T follicular helper cell (primary cell): Measurements from ENCODE around the gene CD63.

Experiments used
- DNase-seq: peaks from one replicate; pipeline ENCODE4 v3.0.0-alpha.2; 2020; ENCODE audit warnings: low read depth

The CD63 gene

GRCh38 chr12:55704824-55705718 is 23.7 kb downstream of the CD63 start:
- no peak for DNase-seq

GRCh38 chr12:55703901-55704761 is 24.7 kb downstream of the CD63 start:
- no peak for DNase-seq

GRCh38 chr12:55703288-55703687 is 25.5 kb downstream of the CD63 start:
- no peak for DNase-seq

GRCh38 chr12:55702861-55703260 is 25.9 kb downstream of the CD63 start:
- no peak for DNase-seq

GRCh38 chr12:55700255-55701018 is 28.4 kb downstream of the CD63 start:
- DNase-seq = no peak

GRCh38 chr12:55699471-55700055 is 29.2 kb downstream of the CD63 start:
- DNase-seq = no peak

- no peak for DNase-seq
Observed at GRCh38 chr12:55698965-55699364, 29.8 kb downstream of the CD63 start.

GRCh38 chr12:55698241-55698955 is 30.4 kb downstream of the CD63 start:
- no peak for DNase-seq

GRCh38 chr12:55697686-55698085 is 31.1 kb downstream of the CD63 start:
- no peak for DNase-seq

GRCh38 chr12:55696796-55697462 is 31.9 kb downstream of the CD63 start:
- no peak for DNase-seq

GRCh38 chr12:55696141-55696540 is 32.7 kb downstream of the CD63 start:
- DNase-seq = no peak

- no peak for DNase-seq
Observed at GRCh38 chr12:55695349-55695748, 33.5 kb downstream of the CD63 start.

GRCh38 chr12:55694651-55695050 is 34.2 kb downstream of the CD63 start:
- DNase-seq = no peak

GRCh38 chr12:55694188-55694515 is 34.7 kb downstream of the CD63 start:
- no peak for DNase-seq

- DNase-seq = no peak
Observed at GRCh38 chr12:55693323-55694187, 35.3 kb downstream of the CD63 start.

- no peak for DNase-seq
Observed at GRCh38 chr12:55692631-55693322, 36.0 kb downstream of the CD63 start.

- DNase-seq = no peak
Observed at GRCh38 chr12:55688716-55689655, 39.8 kb downstream of the CD63 start.

GRCh38 chr12:55687746-55688145 is 41.1 kb downstream of the CD63 start:
- no peak for DNase-seq
